ENCODE measurements around the gene RBM17.

GRCh38 chr10:6146921-6147320 lies 58.1 kb downstream of the RBM17 start:
- TF ChIP-seq CTCF (IDR thresholded peaks at IDR 0.05; ENCODE audit: low read length), result no peak
- TF ChIP-seq EZH2 (IDR thresholded peaks at IDR 0.05; ENCODE audit: borderline replicate concordance, low read length), result no peak

All from OCI-LY1 (cell line).